Measurements from ENCODE around the gene ST8SIA1. TPM values are rescaled to one million over a fixed set of nuclear protein-coding genes. Genes with fewer than 3 reads are reported as not detected.
"Not testable (repeated sequence)": the region's sequence is repeated elsewhere in the genome, so short reads cannot be mapped to it uniquely, and the experiment has no call there.

Gene ST8SIA1
- total RNA-seq, 1 experiment from 2014 or later = not detected

DNA sequence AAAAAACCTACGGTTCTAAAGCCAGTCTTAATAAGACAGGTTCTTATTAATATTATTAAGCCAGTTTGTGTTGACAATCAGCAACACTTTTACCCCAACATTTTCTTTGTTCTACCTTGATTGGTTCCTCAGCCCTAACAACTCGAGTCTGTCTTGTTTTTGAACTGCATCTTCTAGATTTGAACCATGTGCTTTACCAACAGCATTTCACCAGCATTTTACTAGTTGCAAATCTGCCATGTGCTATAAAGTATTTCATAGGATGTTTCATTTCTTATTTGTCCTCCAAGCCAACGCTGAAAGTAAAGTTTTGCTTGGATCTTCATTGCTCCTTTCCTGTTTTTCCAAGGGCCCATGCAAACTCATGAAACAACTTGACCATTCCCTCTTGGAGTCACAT lies 133.4 kb downstream of the ST8SIA1 start:
- H3K27ac ChIP-seq = no peak overlapping the region
- no peaks in the 10 kb centered on the region for H3K9me3 ChIP-seq (replicated peaks)
- H3K36me3 ChIP-seq = no peaks in the 10 kb centered on the region
- no peaks in the 10 kb centered on the region for H3K4me1 ChIP-seq (replicated peaks)
- H3K27me3 ChIP-seq (replicated peaks) = no peaks in the 10 kb centered on the region
- no peak overlapping the region for H3K4me3 ChIP-seq
- DNase-seq (ENCODE audit: low read depth in 1 of 2, low spot score in 2 of 2) = no peak

DNA sequence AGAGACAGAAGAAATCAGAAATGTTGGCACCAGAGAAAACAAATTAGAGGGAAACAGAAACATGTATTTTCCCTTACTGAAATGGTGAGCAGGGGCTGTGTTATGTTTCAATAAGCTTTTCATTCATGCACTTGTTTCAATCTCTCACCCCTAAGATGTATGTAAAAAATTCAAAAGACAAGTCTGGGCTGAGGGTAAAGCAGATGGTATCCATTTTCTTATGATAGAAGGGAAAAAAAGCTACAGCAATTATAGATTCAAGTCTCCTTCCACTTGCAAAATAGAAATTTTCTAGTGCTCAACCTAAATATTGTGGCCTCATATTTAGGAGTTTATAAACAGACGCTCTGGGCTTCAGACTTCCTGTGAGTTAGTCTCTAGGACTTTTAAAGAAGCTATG lies 138.3 kb downstream of the ST8SIA1 start:
- H3K27me3 ChIP-seq (replicated peaks) = no peaks in the 10 kb centered on the region
- H3K9me3 ChIP-seq (replicated peaks) = no peaks in the 10 kb centered on the region
- H3K4me3 ChIP-seq = no peak overlapping the region
- no peaks in the 10 kb centered on the region for H3K36me3 ChIP-seq
- no peaks in the 10 kb centered on the region for H3K4me1 ChIP-seq (replicated peaks)
- no peak for DNase-seq (ENCODE audit: low read depth in 1 of 2, low spot score in 2 of 2)
- no peak overlapping the region for H3K27ac ChIP-seq

DNA sequence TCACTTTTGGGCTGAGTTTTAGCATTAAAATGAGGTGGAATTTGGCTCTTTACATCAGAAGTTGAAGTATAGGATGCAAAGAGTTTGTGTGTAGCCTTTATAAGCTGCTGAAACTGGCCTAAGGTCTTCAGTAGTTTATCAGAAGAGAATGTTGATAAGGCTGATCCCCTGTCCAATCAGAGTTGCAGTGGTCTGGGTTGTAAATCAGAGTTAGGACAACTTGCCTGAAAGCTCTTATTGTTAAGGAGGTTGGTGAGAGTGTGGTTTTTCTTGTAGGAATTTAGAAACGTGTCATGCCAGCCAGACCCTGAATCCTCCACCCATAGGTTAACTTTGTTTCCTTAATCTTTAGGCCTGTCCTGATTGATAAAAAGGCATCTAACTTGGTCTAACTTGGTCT lies 143.5 kb downstream of the ST8SIA1 start:
- Histone ChIP-seq H3K9me3 (replicated peaks) (no peaks in the 10 kb centered on the region), H3K27ac (no peak overlapping the region), H3K4me3 (no peak overlapping the region), H3K4me1 (replicated peaks) (no peaks in the 10 kb centered on the region), H3K36me3 (no peaks in the 10 kb centered on the region), H3K27me3 (replicated peaks) (no peaks in the 10 kb centered on the region)
- no peak for DNase-seq (ENCODE audit: low read depth in 1 of 2, low spot score in 2 of 2)

DNA sequence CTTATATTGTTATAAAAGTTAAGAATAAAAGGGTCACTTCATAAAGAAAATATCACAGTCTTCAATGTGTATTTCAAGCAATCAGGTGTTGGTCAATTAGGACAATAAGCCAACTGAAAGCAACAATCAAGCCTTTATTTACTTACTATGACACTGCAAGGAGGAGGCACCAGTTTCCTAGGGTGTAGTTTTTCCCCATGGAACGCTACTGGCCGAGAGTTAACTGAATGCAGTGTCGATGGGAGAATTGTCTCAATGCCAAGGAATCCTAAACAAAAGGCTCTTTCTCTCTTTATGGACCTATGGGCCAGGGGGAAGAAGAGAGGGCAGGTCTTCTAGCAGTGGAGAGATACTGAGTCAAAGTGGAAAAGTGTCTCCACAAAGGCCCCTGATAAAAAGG lies 146.1 kb downstream of the ST8SIA1 start:
- H3K4me1 ChIP-seq (replicated peaks) = no peaks in the 10 kb centered on the region
- no peaks in the 10 kb centered on the region for H3K9me3 ChIP-seq (replicated peaks)
- no peak overlapping the region for H3K27ac ChIP-seq
- H3K4me3 ChIP-seq = no peak overlapping the region
- DNase-seq (ENCODE audit: low read depth in 1 of 2, low spot score in 2 of 2) = no peak
- no peaks in the 10 kb centered on the region for H3K27me3 ChIP-seq (replicated peaks)
- no peaks in the 10 kb centered on the region for H3K36me3 ChIP-seq

DNA sequence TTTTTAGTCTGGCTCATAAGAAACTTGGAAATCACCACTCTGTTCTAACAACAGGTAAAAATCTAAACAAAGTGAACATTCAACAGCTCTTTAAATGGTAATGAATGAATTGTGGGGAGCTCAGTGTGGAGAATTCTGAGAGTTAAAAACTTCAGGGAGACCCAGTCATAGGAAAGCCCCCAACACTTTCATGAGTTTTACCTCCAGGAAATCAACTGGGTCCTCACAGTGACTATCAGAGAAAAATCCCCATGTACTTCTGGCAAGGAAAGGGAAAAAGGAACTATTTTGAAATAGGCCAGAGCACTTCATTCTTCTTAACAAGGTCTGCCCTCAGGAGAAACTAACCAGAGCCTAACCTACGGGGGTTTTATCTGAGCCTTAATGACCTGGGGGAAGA lies 153.8 kb downstream of the ST8SIA1 start:
- DNase-seq (ENCODE audit: low read depth in 1 of 2, low spot score in 2 of 2) = no peak
- H3K27ac ChIP-seq = no peak overlapping the region
- no peaks in the 10 kb centered on the region for H3K4me1 ChIP-seq (replicated peaks)
- no peaks in the 10 kb centered on the region for H3K27me3 ChIP-seq (replicated peaks)
- no peaks in the 10 kb centered on the region for H3K36me3 ChIP-seq
- H3K4me3 ChIP-seq = no peak overlapping the region
- H3K9me3 ChIP-seq (replicated peaks) = no peaks in the 10 kb centered on the region

DNA sequence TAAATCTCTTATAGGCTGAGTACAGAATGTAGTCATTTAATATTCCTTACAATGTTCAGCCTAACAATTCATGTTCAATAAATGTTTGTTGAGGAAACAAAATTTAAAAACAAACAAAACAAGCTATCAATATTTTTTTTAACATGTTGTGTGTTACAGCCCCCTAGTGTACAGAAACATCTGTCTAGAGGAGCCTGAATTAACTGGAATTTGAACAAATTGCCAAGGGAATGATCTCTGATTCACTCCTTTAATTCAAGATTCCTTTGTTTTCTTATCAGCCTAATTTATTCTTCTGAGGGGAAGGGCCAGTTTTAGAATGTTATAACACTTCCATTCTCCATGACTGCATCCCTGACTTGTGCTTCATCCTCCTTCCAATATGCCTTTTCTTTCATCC lies 161.3 kb downstream of the ST8SIA1 start:
- H3K27me3 ChIP-seq (replicated peaks) = no peaks in the 10 kb centered on the region
- no peaks in the 10 kb centered on the region for H3K4me1 ChIP-seq (replicated peaks)
- DNase-seq (ENCODE audit: low read depth in 1 of 2, low spot score in 2 of 2) = no peak
- H3K36me3 ChIP-seq = no peaks in the 10 kb centered on the region
- no peak overlapping the region for H3K27ac ChIP-seq
- H3K9me3 ChIP-seq (replicated peaks) = no peaks in the 10 kb centered on the region
- H3K4me3 ChIP-seq = no peak overlapping the region

DNA sequence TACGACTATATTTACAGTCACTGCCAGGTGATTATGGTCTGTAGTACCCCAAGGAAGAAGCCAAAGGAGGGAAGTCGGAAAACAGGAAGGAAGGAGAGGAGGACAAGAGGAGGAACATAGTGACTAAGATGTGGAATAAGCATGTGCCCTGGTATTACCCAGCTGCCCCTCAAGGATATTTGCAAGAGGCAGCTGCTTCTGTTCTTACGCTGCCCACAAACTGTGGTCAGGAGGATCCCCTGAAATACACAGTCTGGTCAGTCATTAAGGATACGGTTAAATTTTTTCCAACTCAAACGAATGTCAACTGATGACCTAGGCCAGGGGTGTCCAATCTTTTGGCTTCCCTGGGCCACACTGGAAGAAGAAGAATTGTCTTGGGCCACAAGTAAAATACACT lies 162.0 kb downstream of the ST8SIA1 start:
- DNase-seq (ENCODE audit: low read depth in 1 of 2, low spot score in 2 of 2) = no peak
- Histone ChIP-seq H3K36me3 (no peaks in the 10 kb centered on the region), H3K4me3 (no peak overlapping the region), H3K9me3 (replicated peaks) (no peaks in the 10 kb centered on the region), H3K4me1 (replicated peaks) (no peaks in the 10 kb centered on the region), H3K27ac (no peak overlapping the region), H3K27me3 (replicated peaks) (no peaks in the 10 kb centered on the region)

DNA sequence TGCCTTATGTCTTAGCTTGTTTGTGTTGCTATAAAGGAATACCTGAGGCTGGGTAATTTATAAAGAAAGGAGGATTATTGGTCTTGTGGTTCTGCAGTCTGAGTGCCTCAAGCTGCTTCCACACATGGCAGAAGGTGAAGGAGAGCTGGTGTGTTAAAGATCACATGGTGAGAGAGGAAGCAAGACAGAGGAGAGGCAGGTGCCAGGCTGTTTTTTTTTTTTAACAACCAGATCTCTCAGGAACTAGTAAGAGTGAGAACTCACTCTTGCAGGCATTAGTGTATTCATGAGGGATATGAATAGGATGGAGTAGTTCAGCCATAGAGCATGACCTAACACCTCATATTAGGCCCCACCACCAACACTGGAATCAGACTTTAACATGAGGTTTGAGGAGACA lies 165.1 kb downstream of the ST8SIA1 start:
- DNase-seq (ENCODE audit: low read depth in 1 of 2, low spot score in 2 of 2) = no peak
- H3K27ac ChIP-seq = no peak overlapping the region
- no peaks in the 10 kb centered on the region for H3K27me3 ChIP-seq (replicated peaks)
- H3K9me3 ChIP-seq (replicated peaks) = no peaks in the 10 kb centered on the region
- H3K4me1 ChIP-seq (replicated peaks) = no peaks in the 10 kb centered on the region
- no peaks in the 10 kb centered on the region for H3K36me3 ChIP-seq
- no peak overlapping the region for H3K4me3 ChIP-seq

DNA sequence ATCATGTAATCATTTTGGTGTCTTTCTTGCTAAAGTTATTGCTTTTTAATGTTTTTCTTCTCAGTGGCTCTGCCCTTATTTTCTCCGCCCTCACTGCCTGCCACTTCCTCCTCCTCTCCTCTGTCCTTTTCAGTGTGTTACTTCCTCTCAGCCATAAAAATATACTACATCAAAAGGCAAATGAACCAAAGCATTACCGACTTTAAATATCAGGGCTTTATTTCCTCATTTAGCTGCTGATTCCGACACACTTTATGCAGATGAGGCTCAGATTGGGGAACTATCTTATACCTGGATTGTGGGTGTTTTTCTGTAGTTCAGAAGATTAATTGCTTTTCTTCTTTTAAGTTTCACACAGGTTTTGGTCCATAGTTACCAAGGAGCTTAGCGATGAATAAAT lies 170.4 kb downstream of the ST8SIA1 start:
- Histone ChIP-seq H3K4me3 (no peak overlapping the region), H3K27me3 (replicated peaks) (no peaks in the 10 kb centered on the region), H3K9me3 (replicated peaks) (no peaks in the 10 kb centered on the region), H3K27ac (no peak overlapping the region), H3K36me3 (no peaks in the 10 kb centered on the region), H3K4me1 (replicated peaks) (no peaks in the 10 kb centered on the region)
- no peak for DNase-seq (ENCODE audit: low read depth in 1 of 2, low spot score in 2 of 2)

DNA sequence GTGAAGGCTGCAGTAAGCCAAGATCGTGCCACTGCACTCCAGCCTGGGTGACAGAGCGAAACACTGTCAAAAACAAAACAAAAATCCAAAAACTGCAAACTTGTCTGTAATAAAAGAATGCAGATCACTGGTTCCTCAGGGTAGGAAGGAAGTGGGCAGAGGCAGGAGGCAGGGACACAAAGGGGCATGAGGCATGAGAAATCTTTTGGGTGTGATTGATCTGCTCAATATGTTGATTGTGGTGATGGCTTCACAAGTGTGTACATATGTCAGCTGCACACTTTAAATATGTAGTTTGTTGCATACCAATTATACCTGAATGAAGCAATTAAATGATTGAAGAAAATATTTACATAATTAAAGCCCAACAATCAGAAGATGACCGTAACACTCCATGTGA lies 170.9 kb downstream of the ST8SIA1 start:
- H3K4me1 ChIP-seq (replicated peaks) = no peaks in the 10 kb centered on the region
- no peak overlapping the region for H3K4me3 ChIP-seq

DNA sequence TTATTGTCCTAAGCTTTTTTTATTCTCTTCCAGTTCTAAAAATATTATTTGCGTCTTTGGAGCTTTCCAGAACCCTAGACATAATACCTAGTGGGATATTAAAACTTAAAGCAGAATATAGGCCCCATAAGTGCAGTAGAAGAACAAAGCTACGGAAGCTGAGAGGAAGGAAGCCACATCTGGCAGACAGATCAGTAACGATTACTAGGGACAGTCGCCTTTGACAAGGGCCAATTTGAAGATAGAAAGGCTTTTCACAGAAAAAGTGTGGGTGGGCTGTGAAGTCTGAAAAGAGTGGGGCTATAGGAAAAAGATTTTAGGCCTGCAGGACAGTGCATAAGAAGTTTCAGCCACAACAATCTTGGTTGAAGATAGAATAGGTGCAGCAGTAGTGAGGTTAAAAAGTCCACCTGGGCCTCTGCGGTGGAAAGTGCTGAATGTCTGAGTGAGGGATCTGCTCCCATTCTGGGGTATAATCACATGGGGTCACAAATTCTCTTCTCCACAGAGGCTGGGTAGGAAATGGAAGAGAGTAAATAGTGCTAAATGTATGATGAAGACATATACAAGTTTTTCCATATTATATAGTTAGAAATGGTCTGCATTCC lies 174.0 kb downstream of the ST8SIA1 start:
- Histone ChIP-seq H3K27ac (no peak overlapping the region), H3K9me3 (replicated peaks) (no peaks in the 10 kb centered on the region), H3K27me3 (replicated peaks) (no peaks in the 10 kb centered on the region), H3K4me1 (replicated peaks) (no peaks in the 10 kb centered on the region), H3K36me3 (no peaks in the 10 kb centered on the region), H3K4me3 (no peak overlapping the region)
- no peak for DNase-seq (ENCODE audit: low read depth in 1 of 2, low spot score in 2 of 2)

More for the DNA sequence above, 170.9 kb downstream of the ST8SIA1 start:
- H3K27me3 ChIP-seq (replicated peaks) = no peaks in the 10 kb centered on the region
- no peaks in the 10 kb centered on the region for H3K9me3 ChIP-seq (replicated peaks)
- DNase-seq (ENCODE audit: low read depth in 1 of 2, low spot score in 2 of 2) = no peak
- H3K36me3 ChIP-seq = no peaks in the 10 kb centered on the region
- H3K27ac ChIP-seq = no peak overlapping the region

DNA sequence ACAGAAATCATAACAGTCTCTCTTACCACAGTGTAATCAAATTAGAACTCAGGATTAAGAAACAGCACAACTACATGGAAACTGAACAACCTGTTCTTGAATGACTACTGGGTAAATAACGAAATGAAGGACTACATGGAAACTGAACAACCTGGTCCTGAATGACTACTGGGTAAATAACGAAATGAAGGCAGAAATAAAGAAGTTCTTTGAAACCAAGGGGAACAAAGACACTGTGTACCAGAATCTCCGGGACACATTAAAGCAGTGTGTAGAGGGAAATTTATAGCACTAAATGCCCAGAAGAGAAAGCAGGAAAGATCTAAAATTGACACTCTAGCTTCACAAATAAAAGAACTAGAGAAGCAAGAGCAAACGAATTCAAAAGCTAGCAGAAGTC lies 185.2 kb downstream of the ST8SIA1 start:
- not testable (repeated sequence) for H3K27me3 ChIP-seq (replicated peaks); DNase-seq (ENCODE audit: low read depth in 1 of 2, low spot score in 2 of 2); H3K4me1 ChIP-seq (replicated peaks); H3K4me3 ChIP-seq; H3K27ac ChIP-seq; H3K36me3 ChIP-seq; H3K9me3 ChIP-seq (replicated peaks)

DNA sequence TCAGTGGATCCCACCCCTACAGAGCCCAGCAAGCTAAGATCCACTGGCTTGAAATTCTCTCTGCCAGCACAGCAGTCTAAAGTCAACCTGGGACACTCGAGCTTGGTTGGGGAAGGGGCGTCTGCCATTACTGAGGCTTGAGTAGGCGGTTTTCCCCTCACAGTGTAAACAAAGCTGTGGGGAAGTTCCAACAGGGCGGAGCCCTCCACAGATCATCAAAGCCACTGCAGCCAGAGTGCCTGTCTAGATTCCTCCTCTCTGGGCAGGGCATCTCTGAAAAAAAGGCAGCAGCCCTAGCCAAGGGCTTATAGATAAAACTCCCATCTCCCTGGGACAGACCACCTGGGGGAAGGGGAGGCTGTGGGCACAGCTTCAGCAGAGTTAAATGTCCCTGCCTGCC lies 187.8 kb downstream of the ST8SIA1 start:
- not testable (repeated sequence) for H3K4me1 ChIP-seq (replicated peaks); DNase-seq (ENCODE audit: low read depth in 1 of 2, low spot score in 2 of 2); H3K36me3 ChIP-seq; H3K4me3 ChIP-seq; H3K9me3 ChIP-seq (replicated peaks); H3K27me3 ChIP-seq (replicated peaks); H3K27ac ChIP-seq
